OCI-LY3 (cell line): ENCODE results near the gene PHACTR2.

Source experiments
- CTCF ChIP-seq: fragments of 200-600, 300-600 bp; sonication (generic); IDR thresholded peaks from 2 replicates; pipeline ENCODE4 v1.5.1; 2014; ENCODE audit warnings: antibody characterized with exemption, low read length, low read depth
- EZH2phosphoT487 ChIP-seq: fragments of 200-600 bp; shearing (Covaris generic); IDR thresholded peaks from 2 replicates; pipeline ENCODE4 v1.6.1; 2018; ENCODE audit warnings: antibody characterized with exemption, mixed run types, low read depth

GRCh38 chr6:143688681-143689080, 10.9 kb downstream of the PHACTR2 start:
- TF ChIP-seq CTCF = no peak
- TF ChIP-seq EZH2phosphoT487 = no peak
